HCT116 (cell line): ENCODE data around the gene TRPC4. TPM values are rescaled to one million over a fixed set of nuclear protein-coding genes. Genes with fewer than 3 reads are reported as not detected.

Experiments
- ATAC-seq: fragments of 200-7000 bp; cut with Tn5 transposase; 2 replicates; pipeline ENCODE4 v1.9.1; 2020; ENCODE audit warnings: mild to moderate bottlenecking, moderate library complexity
- BruUV-seq: library from RNA; stranded (reverse); fragments of 400-500 nt; replicated peaks from 2 replicates; lab custom pipeline; 2021; lab: Mats Ljungman, UMichigan
- CTCF ChIA-PET: fragments of 300-600 bp; sonication (Branson Sonifier 250); formaldehyde crosslinking; loops from one replicate; lab custom pipeline; 2021; ENCODE audit warnings: antibody characterized with exemption; lab: Charles Lee
- POLR2A ChIA-PET: fragments of 300-600, 350-600 bp; sonication (Branson Sonifier 250); formaldehyde crosslinking; loops from one replicate; lab custom pipeline; 2021; ENCODE audit warnings: antibody characterized with exemption; lab: Charles Lee
- RAD21 ChIA-PET, 2 experiments: fragments of 300-600 bp; sonication (Branson Sonifier 250); formaldehyde crosslinking; loops; one replicate each; lab custom pipeline; 2023; ENCODE audit warnings: low total read pairs in 2 of 2; ENCODE audit not compliant: uncharacterized antibody in 2 of 2, unreplicated experiment in 2 of 2, low non-redundant PET in 1 of 2; lab: Charles Lee
- DNase-seq: peaks from one replicate; pipeline ENCODE4 v3.0.0-alpha.2; 2010; ENCODE audit warnings: low read depth, low spot score
- H2AFZ ChIP-seq: fragments of 200-600 bp; shearing (Covaris generic), sonication (generic); 2 replicates; pipeline ENCODE4 v1.6.1; 2017; ENCODE audit warnings: low read depth, mixed run types, mixed read lengths, antibody characterized with exemption, low read length; ENCODE audit not compliant: poor library complexity, severe bottlenecking
- H3K27ac ChIP-seq: 2 replicates; pipeline ENCODE4 v1.5.1; 2012; ENCODE audit warnings: low read depth, low read length
- H3K27me3 ChIP-seq: fragments of 200-600 bp; sonication (generic); 2 replicates; pipeline ENCODE4 v1.6.1; 2016; ENCODE audit warnings: mixed run types, low read length, mixed read lengths; ENCODE audit not compliant: insufficient read depth
- H3K36me3 ChIP-seq, 2 experiments: fragments of 200-500 bp in 1 of 2; fragments of 200-600 bp in 1 of 2; sonication (Bioruptor generic) in 1 of 2; sonication (generic) in 1 of 2; 2 replicates each; pipeline versions ENCODE4 v1.5.1 to v1.6.1; 2014 to 2016; ENCODE audit warnings: low read length in 2 of 2, inconsistent platforms in 1 of 2, mixed read lengths in 1 of 2, mixed run types in 1 of 2; ENCODE audit not compliant: insufficient read depth in 2 of 2, control insufficient read depth in 1 of 2
- H3K4me1 ChIP-seq, 2 experiments: fragments of 200-600 bp in 1 of 2; sonication (generic) in 1 of 2; 2 replicates each; pipeline versions ENCODE4 v1.5.1 to v1.6.1; 2012 to 2017; ENCODE audit warnings: low read length in 2 of 2, inconsistent platforms in 1 of 2, mild to moderate bottlenecking in 1 of 2, mixed read lengths in 1 of 2, mixed run types in 1 of 2, moderate library complexity in 1 of 2; ENCODE audit not compliant: insufficient read depth in 2 of 2, control insufficient read depth in 1 of 2
- H3K4me2 ChIP-seq: fragments of 200-600 bp; sonication (generic); 2 replicates; pipeline ENCODE4 v1.6.1; 2017; ENCODE audit warnings: mixed run types, low read length, mixed read lengths
- H3K4me3 ChIP-seq, 2 experiments: fragments of 200-600 bp in 1 of 2; sonication (generic) in 1 of 2; replicated peaks in 1 of 2; 2 replicates each; pipeline ENCODE4 v1.5.1; 2011 to 2016; ENCODE audit warnings: low read length in 2 of 2, control low read depth in 1 of 2, low read depth in 1 of 2, mild to moderate bottlenecking in 1 of 2, mixed read lengths in 1 of 2, mixed run types in 1 of 2
- H3K79me2 ChIP-seq: fragments of 200-600 bp; sonication (generic); 2 replicates; pipeline ENCODE4 v1.6.1; 2017; ENCODE audit warnings: mild to moderate bottlenecking, mixed run types, low read length, moderate library complexity, mixed read lengths; ENCODE audit not compliant: insufficient read depth
- H3K9ac ChIP-seq: fragments of 200-600 bp; sonication (generic); 2 replicates; pipeline ENCODE4 v1.6.1; 2016; ENCODE audit warnings: low read length, mixed read lengths
- H3K9me2 ChIP-seq: fragments of 200-600 bp; sonication (generic), shearing (Covaris generic); 2 replicates; pipeline ENCODE4 v1.6.1; 2017; ENCODE audit warnings: mixed run types, mild to moderate bottlenecking, moderate library complexity; ENCODE audit not compliant: insufficient read depth
- H3K9me3 ChIP-seq, 2 experiments: fragments of 200-500 bp in 1 of 2; fragments of 200-600 bp in 1 of 2; sonication (Bioruptor generic) in 1 of 2; sonication (generic) in 1 of 2; 2 replicates each; pipeline ENCODE4 v1.6.1; 2014 to 2017; ENCODE audit warnings: low read length in 2 of 2, mixed read lengths in 2 of 2, inconsistent platforms in 1 of 2, low read depth in 1 of 2, mild to moderate bottlenecking in 1 of 2, mixed run types in 1 of 2, moderate library complexity in 1 of 2; ENCODE audit not compliant: control insufficient read depth in 1 of 2, insufficient read depth in 1 of 2
- H4K20me1 ChIP-seq: fragments of 200-600 bp; sonication (generic), shearing (Covaris generic); 2 replicates; pipeline ENCODE4 v1.6.1; 2017; ENCODE audit warnings: mixed run types, mild to moderate bottlenecking, moderate library complexity; ENCODE audit not compliant: insufficient read depth
- CEBPB ChIP-seq: IDR thresholded peaks from 2 replicates; pipeline ENCODE4 v1.6.1; 2012; ENCODE audit warnings: low read depth
- FOSL1 ChIP-seq: IDR thresholded peaks from 2 replicates; pipeline ENCODE4 v1.6.1; 2012; ENCODE audit warnings: low read depth
- MAX ChIP-seq: IDR thresholded peaks from 2 replicates; pipeline ENCODE4 v1.6.1; 2012
- RAD21 ChIP-seq: IDR thresholded peaks from 2 replicates; pipeline ENCODE4 v1.6.1; 2012; ENCODE audit warnings: low read depth, mild to moderate bottlenecking
- TCF7L2 ChIP-seq: IDR thresholded peaks from 2 replicates; pipeline ENCODE4 v1.7.0; 2011; ENCODE audit warnings: borderline replicate concordance, inconsistent platforms; ENCODE audit not compliant: insufficient read depth, insufficient read length; ENCODE audit errors: extremely low read depth
- YY1 ChIP-seq: IDR thresholded peaks from 2 replicates; pipeline ENCODE4 v1.6.1; 2011; ENCODE audit warnings: low read length, low read depth, moderate library complexity, mild to moderate bottlenecking; ENCODE audit not compliant: insufficient replicate concordance; ENCODE audit errors: extremely low read depth
- ZBTB33 ChIP-seq: IDR thresholded peaks from 2 replicates; pipeline ENCODE4 v1.6.1; 2011; ENCODE audit warnings: mild to moderate bottlenecking, low read length, moderate library complexity; ENCODE audit not compliant: insufficient replicate concordance; ENCODE audit errors: extremely low read depth
- ZFX ChIP-seq: fragments of 450-650 bp; IDR thresholded peaks from 2 replicates; pipeline ENCODE4 v1.6.1; 2017
- ZNF274 ChIP-seq: fragments of 200-500 bp; sonication (Bioruptor generic); IDR thresholded peaks from 2 replicates; pipeline ENCODE4 v1.6.1; 2014; ENCODE audit warnings: mild to moderate bottlenecking, low read depth, low read length, inconsistent platforms
- intact Hi-C: fragments of 100-400 bp; cut with micrococcal nuclease; formaldehyde crosslinking; loops from 2 replicates; pipeline ENCODE4 v1.10.0; 2022
- total RNA-seq: library from RNA; stranded (reverse); gene quantifications from one replicate; pipeline ENCODE4 v1.2.1, GENCODE V29; 2021; ENCODE audit not compliant: unreplicated experiment

TRPC4 gene
- total RNA-seq, 1 experiment from 2014 or later: not detected

- ChIA-PET CTCF (no interaction called here), RAD21 (no interaction called here), POLR2A (no interaction called here)
- Histone ChIP-seq H3K27ac (no peak overlapping the region), H3K79me2 (no peaks in the 10 kb centered on the region), H3K4me1 (no peaks in the 10 kb centered on the region), H3K27me3 (no peaks in the 10 kb centered on the region), H4K20me1 (no peaks in the 10 kb centered on the region), H3K9me2 (no peaks in the 10 kb centered on the region), H3K36me3 (no peaks in the 10 kb centered on the region), H3K4me2 (no peak overlapping the region), H3K9me3 (peaks cover 10 to 28% of the 10 kb centered on the region in 2 experiments; a peak in 2 of 4 replicates), H2AFZ (no peak overlapping the region), H3K9ac (no peak overlapping the region), H3K4me3 (no peak overlapping the region)
- intact Hi-C loops: no loop called here
- ATAC-seq: no peak
- BruUV-seq: no TSS peak
- DNase-seq: no peak
- no peak for TF ChIP-seq CEBPB
- no peak for TF ChIP-seq ZFX
- no peak for TF ChIP-seq FOSL1
- TF ChIP-seq ZNF274: no peak
- TF ChIP-seq ZBTB33: no peak
- no peak for TF ChIP-seq RAD21
- TF ChIP-seq MAX: no peak
- TF ChIP-seq TCF7L2: no peak
- TF ChIP-seq YY1: no peak
Measured at GRCh38 chr13:37906880-37907279, 37.3 kb upstream of the TRPC4 start.
